ENCODE measurements around the gene VMP1. TPM values are rescaled to one million over a fixed set of nuclear protein-coding genes. Genes with fewer than 3 reads are reported as not detected.

VMP1 gene
- total RNA-seq, 1 experiment from 2014 or later, result 107 TPM

DNA sequence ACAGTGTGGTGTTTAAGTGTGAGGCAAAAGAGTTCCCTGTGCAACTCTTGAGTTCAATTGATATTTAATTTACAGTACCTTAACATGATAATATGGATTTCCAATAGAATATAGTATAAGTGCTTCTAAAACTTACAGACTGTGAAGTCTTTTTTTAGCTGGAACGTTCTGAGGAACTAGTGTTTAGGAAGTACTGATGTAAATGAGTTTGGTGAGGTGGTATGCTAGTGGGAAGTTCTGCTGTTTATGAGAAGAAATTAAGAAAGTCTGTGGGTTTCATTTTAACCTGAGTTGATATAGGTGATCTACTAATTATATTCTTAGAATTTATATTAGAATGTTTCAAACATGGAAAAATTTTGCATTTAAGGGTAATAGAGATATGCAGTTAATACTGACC, 32.2 kb upstream of the VMP1 start:
- no peaks in the 10 kb centered on the region for H3K9me3 ChIP-seq (ENCODE audit: low read depth, low read length, poor library complexity, severe bottlenecking)
- no peak for DNase-seq (ENCODE audit: low spot score)
- POLR2A ChIA-PET (ENCODE audit: low non-redundant PET), result no interaction called here
- H3K4me1 ChIP-seq (ENCODE audit: insufficient read depth, low read length, poor library complexity, severe bottlenecking), result no peaks in the 10 kb centered on the region
- CTCF ChIA-PET, result no interaction called here
- no peak overlapping the region for H3K4me3 ChIP-seq (ENCODE audit: low read depth, low read length, poor library complexity, severe bottlenecking)
- intact Hi-C loops (cut with micrococcal nuclease; ENCODE audit: unreplicated experiment), result no loop called here
- no TSS peak for BruUV-seq (replicated peaks)
- H3K27me3 ChIP-seq (replicated peaks; ENCODE audit: insufficient read depth, low read depth, low read length, poor library complexity), result no peaks in the 10 kb centered on the region
- TF ChIP-seq, protein P1, sequence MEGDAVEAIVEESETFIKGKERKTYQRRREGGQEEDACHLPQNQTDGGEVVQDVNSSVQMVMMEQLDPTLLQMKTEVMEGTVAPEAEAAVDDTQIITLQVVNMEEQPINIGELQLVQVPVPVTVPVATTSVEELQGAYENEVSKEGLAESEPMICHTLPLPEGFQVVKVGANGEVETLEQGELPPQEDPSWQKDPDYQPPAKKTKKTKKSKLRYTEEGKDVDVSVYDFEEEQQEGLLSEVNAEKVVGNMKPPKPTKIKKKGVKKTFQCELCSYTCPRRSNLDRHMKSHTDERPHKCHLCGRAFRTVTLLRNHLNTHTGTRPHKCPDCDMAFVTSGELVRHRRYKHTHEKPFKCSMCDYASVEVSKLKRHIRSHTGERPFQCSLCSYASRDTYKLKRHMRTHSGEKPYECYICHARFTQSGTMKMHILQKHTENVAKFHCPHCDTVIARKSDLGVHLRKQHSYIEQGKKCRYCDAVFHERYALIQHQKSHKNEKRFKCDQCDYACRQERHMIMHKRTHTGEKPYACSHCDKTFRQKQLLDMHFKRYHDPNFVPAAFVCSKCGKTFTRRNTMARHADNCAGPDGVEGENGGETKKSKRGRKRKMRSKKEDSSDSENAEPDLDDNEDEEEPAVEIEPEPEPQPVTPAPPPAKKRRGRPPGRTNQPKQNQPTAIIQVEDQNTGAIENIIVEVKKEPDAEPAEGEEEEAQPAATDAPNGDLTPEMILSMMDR (conservative IDR thresholded peaks at IDR 0.05; ENCODE audit: low read depth, low read length), result no peak
- no peak for TF ChIP-seq EZH2 (IDR thresholded peaks at IDR 0.05; ENCODE audit: borderline replicate concordance, low read depth, low read length, poor library complexity, severe bottlenecking)
- peaks cover 94% of the 10 kb centered on the region for H3K36me3 ChIP-seq (ENCODE audit: insufficient read depth, low read length, poor library complexity, severe bottlenecking)
- no peak overlapping the region for H3K27ac ChIP-seq (ENCODE audit: low read depth, low read length, poor library complexity, severe bottlenecking)

DNA sequence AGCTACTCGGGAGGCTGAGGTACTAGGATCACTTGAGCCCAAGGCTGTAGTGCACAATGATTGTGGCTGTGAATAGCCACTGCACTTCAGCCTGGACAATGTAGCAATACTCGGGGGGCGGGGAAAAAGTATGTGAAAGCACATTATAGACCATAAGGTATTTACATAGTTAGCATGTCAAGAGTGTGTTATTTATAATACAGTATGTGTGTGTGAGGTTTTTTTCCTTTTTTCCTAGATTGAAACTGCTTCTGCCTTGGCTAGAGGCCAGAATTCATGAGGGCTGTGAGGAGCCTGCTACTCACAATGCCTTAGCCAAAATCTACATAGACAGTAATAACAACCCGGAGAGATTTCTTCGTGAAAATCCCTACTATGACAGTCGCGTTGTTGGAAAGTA, 30.7 kb upstream of the VMP1 start:
- no peaks in the 10 kb centered on the region for H3K27me3 ChIP-seq (replicated peaks; ENCODE audit: insufficient read depth, low read depth, low read length, poor library complexity)
- ChIA-PET POLR2A (ENCODE audit: low non-redundant PET) (no interaction called here), CTCF (no interaction called here)
- no peaks in the 10 kb centered on the region for H3K4me1 ChIP-seq (ENCODE audit: insufficient read depth, low read length, poor library complexity, severe bottlenecking)
- no TSS peak for BruUV-seq (replicated peaks)
- H3K4me3 ChIP-seq (ENCODE audit: low read depth, low read length, poor library complexity, severe bottlenecking), result no peak overlapping the region
- no peak for DNase-seq (ENCODE audit: low spot score)
- H3K9me3 ChIP-seq (ENCODE audit: low read depth, low read length, poor library complexity, severe bottlenecking), result no peaks in the 10 kb centered on the region
- intact Hi-C loops (cut with micrococcal nuclease; ENCODE audit: unreplicated experiment), result no loop called here
- H3K36me3 ChIP-seq (ENCODE audit: insufficient read depth, low read length, poor library complexity, severe bottlenecking), result peaks cover 96% of the 10 kb centered on the region
- TF ChIP-seq, protein P1 (conservative IDR thresholded peaks at IDR 0.05; ENCODE audit: low read depth, low read length), result no peak
- TF ChIP-seq EZH2 (IDR thresholded peaks at IDR 0.05; ENCODE audit: borderline replicate concordance, low read depth, low read length, poor library complexity, severe bottlenecking), result no peak
- H3K27ac ChIP-seq (ENCODE audit: low read depth, low read length, poor library complexity, severe bottlenecking), result no peak overlapping the region

DNA sequence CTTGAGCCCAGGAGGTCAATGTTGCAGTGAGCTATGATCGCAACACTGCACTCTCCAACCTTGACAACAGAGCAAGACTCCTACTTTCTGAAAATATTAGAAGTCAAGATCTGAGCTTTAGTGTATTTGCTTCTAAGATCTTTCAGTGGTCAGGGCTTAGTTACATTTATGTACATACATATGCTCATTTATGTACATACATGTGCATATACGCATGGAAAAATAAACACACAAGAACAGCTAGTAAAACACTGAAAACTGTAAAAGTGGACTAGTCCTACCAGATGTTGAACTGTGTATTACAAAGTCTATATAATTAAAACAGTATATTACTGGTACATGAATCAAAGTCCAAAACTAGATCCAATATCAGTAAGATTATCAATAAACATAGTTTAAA, 28.5 kb upstream of the VMP1 start:
- intact Hi-C loops (cut with micrococcal nuclease; ENCODE audit: unreplicated experiment), result no loop called here
- Histone ChIP-seq H3K9me3 (ENCODE audit: low read depth, low read length, poor library complexity, severe bottlenecking) (no peaks in the 10 kb centered on the region), H3K36me3 (ENCODE audit: insufficient read depth, low read length, poor library complexity, severe bottlenecking) (peaks cover 99% of the 10 kb centered on the region), H3K4me1 (ENCODE audit: insufficient read depth, low read length, poor library complexity, severe bottlenecking) (no peaks in the 10 kb centered on the region), H3K27me3 (replicated peaks; ENCODE audit: insufficient read depth, low read depth, low read length, poor library complexity) (no peaks in the 10 kb centered on the region), H3K4me3 (ENCODE audit: low read depth, low read length, poor library complexity, severe bottlenecking) (no peak overlapping the region), H3K27ac (ENCODE audit: low read depth, low read length, poor library complexity, severe bottlenecking) (no peak overlapping the region)
- no TSS peak for BruUV-seq (replicated peaks)
- no peak for DNase-seq (ENCODE audit: low spot score)
- TF ChIP-seq, protein P1 (conservative IDR thresholded peaks at IDR 0.05; ENCODE audit: low read depth, low read length), result no peak
- no peak for TF ChIP-seq EZH2 (IDR thresholded peaks at IDR 0.05; ENCODE audit: borderline replicate concordance, low read depth, low read length, poor library complexity, severe bottlenecking)
- ChIA-PET CTCF (interaction anchor here (0.6 kb wide), 1 partner anchor 68 kb away, joined by 4 read pairs; no protein-coding TSS in a partner anchor), POLR2A (ENCODE audit: low non-redundant PET) (no interaction called here)

All from A673 (cell line).